ENCODE data around the gene NAALADL2.

DNA sequence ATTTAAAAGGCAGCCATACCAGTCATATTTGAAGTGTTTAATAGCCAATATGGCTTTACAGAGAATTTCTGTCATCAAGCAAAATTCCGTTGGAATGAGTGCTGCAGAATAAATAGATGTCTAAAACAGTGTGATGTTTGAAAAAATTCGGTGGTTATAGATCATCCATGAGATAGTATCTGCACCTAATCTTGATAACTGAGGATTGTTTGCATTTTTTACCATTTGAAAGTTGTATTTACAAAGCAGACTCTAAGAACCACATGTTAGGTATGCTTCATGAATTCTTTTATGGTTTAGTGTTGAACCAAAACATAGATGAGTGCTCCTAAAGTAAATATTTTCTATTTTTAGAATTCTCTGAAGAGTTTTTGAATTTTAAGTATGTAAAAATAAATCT, 476.1 kb downstream of the NAALADL2 start:
- TF ChIP-seq, protein P1, sequence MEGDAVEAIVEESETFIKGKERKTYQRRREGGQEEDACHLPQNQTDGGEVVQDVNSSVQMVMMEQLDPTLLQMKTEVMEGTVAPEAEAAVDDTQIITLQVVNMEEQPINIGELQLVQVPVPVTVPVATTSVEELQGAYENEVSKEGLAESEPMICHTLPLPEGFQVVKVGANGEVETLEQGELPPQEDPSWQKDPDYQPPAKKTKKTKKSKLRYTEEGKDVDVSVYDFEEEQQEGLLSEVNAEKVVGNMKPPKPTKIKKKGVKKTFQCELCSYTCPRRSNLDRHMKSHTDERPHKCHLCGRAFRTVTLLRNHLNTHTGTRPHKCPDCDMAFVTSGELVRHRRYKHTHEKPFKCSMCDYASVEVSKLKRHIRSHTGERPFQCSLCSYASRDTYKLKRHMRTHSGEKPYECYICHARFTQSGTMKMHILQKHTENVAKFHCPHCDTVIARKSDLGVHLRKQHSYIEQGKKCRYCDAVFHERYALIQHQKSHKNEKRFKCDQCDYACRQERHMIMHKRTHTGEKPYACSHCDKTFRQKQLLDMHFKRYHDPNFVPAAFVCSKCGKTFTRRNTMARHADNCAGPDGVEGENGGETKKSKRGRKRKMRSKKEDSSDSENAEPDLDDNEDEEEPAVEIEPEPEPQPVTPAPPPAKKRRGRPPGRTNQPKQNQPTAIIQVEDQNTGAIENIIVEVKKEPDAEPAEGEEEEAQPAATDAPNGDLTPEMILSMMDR (IDR thresholded peaks at IDR 0.05), result no peak
- TF ChIP-seq EZH2 (IDR thresholded peaks at IDR 0.05) (no peak), EZH2phosphoT487 (IDR thresholded peaks at IDR 0.05) (no peak)

Data from neural progenitor cell (in vitro differentiated cells).